K562 (cell line): ENCODE data around the gene TCF20. TPM values are rescaled to one million over a fixed set of nuclear protein-coding genes. Genes with fewer than 3 reads are reported as not detected.

ENCODE experiments used
- BMI1 ChIP-seq: fragments of 150-350 bp; IDR thresholded peaks from 2 replicates; pipeline ENCODE4 v1.6.1; 2014; ENCODE audit warnings: low read length
- MCM3 ChIP-seq: fragments of 450-650 bp; IDR thresholded peaks from 2 replicates; pipeline ENCODE4 v1.6.1; 2016
- MXI1 ChIP-seq: IDR thresholded peaks from 2 replicates; pipeline ENCODE4 v1.6.1; 2011; ENCODE audit warnings: low read depth, mild to moderate bottlenecking, improper control_type of control experiment, low read length
- NFXL1 ChIP-seq: fragments of 450-650 bp; formaldehyde crosslinking; IDR thresholded peaks from 2 replicates; pipeline ENCODE4 v1.4.0; 2021; ENCODE audit warnings: mild to moderate bottlenecking
- RFX7 ChIP-seq: fragments of 250-450 bp; sonication (Bioruptor Pico); IDR thresholded peaks from 2 replicates; pipeline ENCODE4 v1.5.1; 2021; ENCODE audit warnings: mild to moderate bottlenecking
- TEAD1 ChIP-seq, 2 experiments: fragments of 450-650 bp in 1 of 2; sonication (generic) in 1 of 2; formaldehyde crosslinking; IDR thresholded peaks; 2 replicates each; pipeline versions ENCODE4 v1.4.0 to v1.8.0; 2020 to 2022; ENCODE audit warnings: mild to moderate bottlenecking in 2 of 2, missing genetic modification reagents in 1 of 2
- ZBTB8A ChIP-seq: fragments of 450-650 bp; IDR thresholded peaks from 2 replicates; pipeline ENCODE4 v1.6.1; 2018; ENCODE audit warnings: mild to moderate bottlenecking, moderate library complexity; ENCODE audit not compliant: partially characterized antibody
- ZNF12 ChIP-seq: sonication (generic); formaldehyde crosslinking; IDR thresholded peaks from 2 replicates; pipeline ENCODE4 v1.4.0; 2020; ENCODE audit warnings: mild to moderate bottlenecking, missing genetic modification reagents
- polyA plus RNA-seq, 8 experiments: library from polyadenylated mRNA; depleted of rRNA in 4 of 8; stranded (reverse) in 5 of 8; unstranded in 3 of 8; fragments of >200 nt; fragmentation: Nextera tagmentation in 2 of 8; fragmentation: Illumina TruSeq in 1 of 8; extraction: Ambion mirVana in 2 of 8; extraction: Trizol in 1 of 8; gene quantifications; 2 replicates each; pipeline versions ENCODE4 v1.2.1 to v1.2.3, GENCODE V29; 2011 to 2014; ENCODE audit warnings: inconsistent platforms in 1 of 8, missing spikeins in 1 of 8
- total RNA-seq, 7 experiments: library from RNA; depleted of rRNA in 6 of 7; stranded (reverse); fragments of >200 nt in 6 of 7; fragmentation: Illumina TruSeq in 2 of 7; extraction: Trizol in 2 of 7; gene quantifications; 2 replicates each; pipeline versions ENCODE4 v1.2.1 to v1.2.3, GENCODE V29; 2011 to 2021; ENCODE audit warnings: low replicate concordance in 1 of 7
- TF ChIP-seq, protein P1 (sequence below): fragments of 450-650 bp; IDR thresholded peaks from 2 replicates; pipeline ENCODE4 v1.6.1; 2017; ENCODE audit warnings: antibody characterized with exemption, mild to moderate bottlenecking
- TF ChIP-seq, protein P2 (sequence below): fragments of 250-450 bp; sonication (Bioruptor Pico); IDR thresholded peaks from 2 replicates; pipeline ENCODE4 v1.4.0; 2020; ENCODE audit warnings: borderline replicate concordance

Gene TCF20
- total and polyA plus RNA-seq, 9 of the 15 experiments (the other 6 are each of a cell fraction or from before 2014, with no cell fraction given) = 0.35 to 43.6 (median 17.5) TPM

DNA sequence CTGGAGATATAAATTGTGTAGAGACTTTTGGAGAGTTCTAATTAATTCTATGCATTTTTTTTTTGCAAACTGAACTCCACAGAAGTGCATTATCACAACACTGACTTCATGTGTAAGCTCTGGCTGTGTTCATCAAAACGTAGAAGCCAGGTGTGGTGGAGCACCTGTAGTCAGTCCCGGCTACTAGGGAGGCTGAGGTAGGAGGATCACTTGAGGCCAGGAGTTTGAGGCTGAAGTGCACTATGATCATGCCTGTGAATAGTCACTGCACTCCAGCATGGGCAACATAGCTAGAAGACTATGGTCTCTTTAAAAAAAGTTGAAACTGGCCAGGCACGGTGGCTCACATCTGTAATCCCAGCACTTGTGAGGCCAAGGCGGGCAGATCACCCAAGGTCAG, 20.6 kb downstream of the TCF20 start (continued):
- TF ChIP-seq, protein P1, sequence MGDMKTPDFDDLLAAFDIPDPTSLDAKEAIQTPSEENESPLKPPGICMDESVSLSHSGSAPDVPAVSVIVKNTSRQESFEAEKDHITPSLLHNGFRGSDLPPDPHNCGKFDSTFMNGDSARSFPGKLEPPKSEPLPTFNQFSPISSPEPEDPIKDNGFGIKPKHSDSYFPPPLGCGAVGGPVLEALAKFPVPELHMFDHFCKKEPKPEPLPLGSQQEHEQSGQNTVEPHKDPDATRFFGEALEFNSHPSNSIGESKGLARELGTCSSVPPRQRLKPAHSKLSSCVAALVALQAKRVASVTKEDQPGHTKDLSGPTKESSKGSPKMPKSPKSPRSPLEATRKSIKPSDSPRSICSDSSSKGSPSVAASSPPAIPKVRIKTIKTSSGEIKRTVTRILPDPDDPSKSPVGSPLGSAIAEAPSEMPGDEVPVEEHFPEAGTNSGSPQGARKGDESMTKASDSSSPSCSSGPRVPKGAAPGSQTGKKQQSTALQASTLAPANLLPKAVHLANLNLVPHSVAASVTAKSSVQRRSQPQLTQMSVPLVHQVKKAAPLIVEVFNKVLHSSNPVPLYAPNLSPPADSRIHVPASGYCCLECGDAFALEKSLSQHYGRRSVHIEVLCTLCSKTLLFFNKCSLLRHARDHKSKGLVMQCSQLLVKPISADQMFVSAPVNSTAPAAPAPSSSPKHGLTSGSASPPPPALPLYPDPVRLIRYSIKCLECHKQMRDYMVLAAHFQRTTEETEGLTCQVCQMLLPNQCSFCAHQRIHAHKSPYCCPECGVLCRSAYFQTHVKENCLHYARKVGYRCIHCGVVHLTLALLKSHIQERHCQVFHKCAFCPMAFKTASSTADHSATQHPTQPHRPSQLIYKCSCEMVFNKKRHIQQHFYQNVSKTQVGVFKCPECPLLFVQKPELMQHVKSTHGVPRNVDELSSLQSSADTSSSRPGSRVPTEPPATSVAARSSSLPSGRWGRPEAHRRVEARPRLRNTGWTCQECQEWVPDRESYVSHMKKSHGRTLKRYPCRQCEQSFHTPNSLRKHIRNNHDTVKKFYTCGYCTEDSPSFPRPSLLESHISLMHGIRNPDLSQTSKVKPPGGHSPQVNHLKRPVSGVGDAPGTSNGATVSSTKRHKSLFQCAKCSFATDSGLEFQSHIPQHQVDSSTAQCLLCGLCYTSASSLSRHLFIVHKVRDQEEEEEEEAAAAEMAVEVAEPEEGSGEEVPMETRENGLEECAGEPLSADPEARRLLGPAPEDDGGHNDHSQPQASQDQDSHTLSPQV = no peak
- no peak for TF ChIP-seq RFX7 (CRISPR knock-in tag)
- no peak for TF ChIP-seq NFXL1 (CRISPR knock-in tag)
- TF ChIP-seq, protein P2, sequence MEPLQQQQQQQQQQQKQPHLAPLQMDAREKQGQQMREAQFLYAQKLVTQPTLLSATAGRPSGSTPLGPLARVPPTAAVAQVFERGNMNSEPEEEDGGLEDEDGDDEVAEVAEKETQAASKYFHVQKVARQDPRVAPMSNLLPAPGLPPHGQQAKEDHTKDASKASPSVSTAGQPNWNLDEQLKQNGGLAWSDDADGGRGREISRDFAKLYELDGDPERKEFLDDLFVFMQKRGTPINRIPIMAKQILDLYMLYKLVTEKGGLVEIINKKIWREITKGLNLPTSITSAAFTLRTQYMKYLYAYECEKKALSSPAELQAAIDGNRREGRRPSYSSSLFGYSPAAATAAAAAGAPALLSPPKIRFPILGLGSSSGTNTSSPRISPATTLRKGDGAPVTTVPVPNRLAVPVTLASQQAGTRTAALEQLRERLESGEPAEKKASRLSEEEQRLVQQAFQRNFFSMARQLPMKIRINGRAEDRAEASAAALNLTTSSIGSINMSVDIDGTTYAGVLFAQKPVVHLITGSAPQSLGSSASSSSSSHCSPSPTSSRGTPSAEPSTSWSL (CRISPR knock-in tag) = no peak
- no peak for TF ChIP-seq ZBTB8A
- TF ChIP-seq MCM3 = no peak
- TF ChIP-seq BMI1 = no peak
- no peak for TF ChIP-seq MXI1
- TF ChIP-seq ZNF12 (CRISPR knock-in tag) = no peak
- TF ChIP-seq TEAD1 (CRISPR knock-in tag; IDR thresholded peaks at IDR 0.05) = no peak
- TF ChIP-seq, all 486 proteins: peak for 0
